ENCODE measurements around the gene MYL12A.
A peak's percentile ranks its signal among the peaks of the same experiment; 100 is the strongest.

Gene MYL12A

GRCh38 chr18:3245853-3246634 is 1.6 kb upstream of the MYL12A start:
- Histone ChIP-seq H3K27ac (ENCODE audit: low read length) (peak overlapping the region; percentile 92), H3K36me3 (ENCODE audit: insufficient read depth, low read length) (peaks cover 17% of the 10 kb centered on the region), H4K20me1 (ENCODE audit: insufficient read depth, low read length) (peaks cover 13% of the 10 kb centered on the region; the same call in 1 of the 2 replicates), H3K9me3 (ENCODE audit: insufficient read depth, low read length, severe bottlenecking) (peaks cover 5% of the 10 kb centered on the region), H2AFZ (ENCODE audit: low read depth, low read length) (peak overlapping the region; percentile 86), H3K79me2 (ENCODE audit: insufficient read depth, low read length) (peaks cover 41% of the 10 kb centered on the region), H3K4me1 (ENCODE audit: insufficient read depth, low read length) (peaks cover 44% of the 10 kb centered on the region), H3K27me3 (ENCODE audit: insufficient read depth, low read length, poor library complexity) (no peaks in the 10 kb centered on the region), H3K4me2 (ENCODE audit: insufficient read depth, low read length) (peak overlapping the region; percentile 99), H3K9ac (ENCODE audit: low read depth, low read length) (peak overlapping the region; percentile 85), H3K4me3 (ENCODE audit: low read depth in 1 of 2, low read length in 2 of 2) (peak overlapping the region; percentile 47 to 67)
- peak; percentile 66 for ATAC-seq (ENCODE audit: insufficient read depth, low read depth)
- DNase-seq = peak; percentile 88
- TF ChIP-seq EZH2 (IDR thresholded peaks at IDR 0.05; ENCODE audit: borderline replicate concordance, low read depth, low read length, severe bottlenecking) = no peak
- TF ChIP-seq CTCF (IDR thresholded peaks at IDR 0.05; ENCODE audit: borderline replicate concordance, extremely low read depth, low read length, poor library complexity, severe bottlenecking) = peak; percentile 96

- Histone ChIP-seq H3K4me3 (ENCODE audit: low read depth in 1 of 2, low read length in 2 of 2) (peak overlapping the region; percentile 47 to 67), H3K4me2 (ENCODE audit: insufficient read depth, low read length) (peak overlapping the region; percentile 99), H3K4me1 (ENCODE audit: insufficient read depth, low read length) (peaks cover 50% of the 10 kb centered on the region), H3K36me3 (ENCODE audit: insufficient read depth, low read length) (peaks cover 22% of the 10 kb centered on the region), H3K27me3 (ENCODE audit: insufficient read depth, low read length, poor library complexity) (no peaks in the 10 kb centered on the region), H3K9ac (ENCODE audit: low read depth, low read length) (peak overlapping the region; percentile 85), H3K27ac (ENCODE audit: low read length) (peak overlapping the region; percentile 92), H3K9me3 (ENCODE audit: insufficient read depth, low read length, severe bottlenecking) (peaks cover under 1% of the 10 kb centered on the region), H4K20me1 (ENCODE audit: insufficient read depth, low read length) (peaks cover 13% of the 10 kb centered on the region; the same call in 1 of the 2 replicates), H3K79me2 (ENCODE audit: insufficient read depth, low read length) (peaks cover 47% of the 10 kb centered on the region), H2AFZ (ENCODE audit: low read depth, low read length) (peak overlapping the region; percentile 86)
- TF ChIP-seq CTCF (IDR thresholded peaks at IDR 0.05; ENCODE audit: borderline replicate concordance, extremely low read depth, low read length, poor library complexity, severe bottlenecking) (no peak), EZH2 (IDR thresholded peaks at IDR 0.05; ENCODE audit: borderline replicate concordance, low read depth, low read length, severe bottlenecking) (no peak)
- DNase-seq = peak; percentile 38
- ATAC-seq (ENCODE audit: insufficient read depth, low read depth) = no peak
These were observed 864 bp upstream of the MYL12A start for GRCh38 chr18:3246635-3247239.

GRCh38 chr18:3248062-3248657 is 559 bp downstream of the MYL12A start:
- DNase-seq (peak; percentile 58), ATAC-seq (ENCODE audit: insufficient read depth, low read depth) (peak; percentile 0; the same call in 1 of the 3 replicates)
- peaks cover 16% of the 10 kb centered on the region; the same call in 1 of the 2 replicates for H4K20me1 ChIP-seq (ENCODE audit: insufficient read depth, low read length)
- H3K27ac ChIP-seq (ENCODE audit: low read length) = peak overlapping the region; percentile 92
- TF ChIP-seq EZH2 (IDR thresholded peaks at IDR 0.05; ENCODE audit: borderline replicate concordance, low read depth, low read length, severe bottlenecking) (no peak), CTCF (IDR thresholded peaks at IDR 0.05; ENCODE audit: borderline replicate concordance, extremely low read depth, low read length, poor library complexity, severe bottlenecking) (no peak)
- H3K4me1 ChIP-seq (ENCODE audit: insufficient read depth, low read length) = peaks cover 50% of the 10 kb centered on the region
- H2AFZ ChIP-seq (ENCODE audit: low read depth, low read length) = peak overlapping the region; percentile 69
- H3K27me3 ChIP-seq (ENCODE audit: insufficient read depth, low read length, poor library complexity) = no peaks in the 10 kb centered on the region
- peaks cover 62% of the 10 kb centered on the region for H3K79me2 ChIP-seq (ENCODE audit: insufficient read depth, low read length)
- peak overlapping the region; percentile 85 for H3K9ac ChIP-seq (ENCODE audit: low read depth, low read length)
- no peaks in the 10 kb centered on the region for H3K9me3 ChIP-seq (ENCODE audit: insufficient read depth, low read length, severe bottlenecking)
- H3K36me3 ChIP-seq (ENCODE audit: insufficient read depth, low read length) = peaks cover 32% of the 10 kb centered on the region
- peak overlapping the region; percentile 67 to 98 for H3K4me3 ChIP-seq (ENCODE audit: low read depth in 1 of 2, low read length in 2 of 2)
- peak overlapping the region; percentile 99 for H3K4me2 ChIP-seq (ENCODE audit: insufficient read depth, low read length)
